LHCN-M2 (cell line): ENCODE measurements around the gene CNDP1. TPM values are rescaled to one million over a fixed set of nuclear protein-coding genes. Genes with fewer than 3 reads are reported as not detected.
A peak's percentile ranks its signal among the peaks of the same experiment; 100 is the strongest.

Experiments
- DNase-seq: peaks from one replicate; pipeline ENCODE4 v3.0.0-alpha.2; 2012; ENCODE audit warnings: low read depth
- total RNA-seq: library from RNA; depleted of rRNA; stranded (reverse); fragments of >200 nt; gene quantifications from 2 replicates; pipeline ENCODE4 v1.2.3, GENCODE V29; 2014

Gene CNDP1
- total RNA-seq, 1 experiment from 2014 or later = not detected

DNA sequence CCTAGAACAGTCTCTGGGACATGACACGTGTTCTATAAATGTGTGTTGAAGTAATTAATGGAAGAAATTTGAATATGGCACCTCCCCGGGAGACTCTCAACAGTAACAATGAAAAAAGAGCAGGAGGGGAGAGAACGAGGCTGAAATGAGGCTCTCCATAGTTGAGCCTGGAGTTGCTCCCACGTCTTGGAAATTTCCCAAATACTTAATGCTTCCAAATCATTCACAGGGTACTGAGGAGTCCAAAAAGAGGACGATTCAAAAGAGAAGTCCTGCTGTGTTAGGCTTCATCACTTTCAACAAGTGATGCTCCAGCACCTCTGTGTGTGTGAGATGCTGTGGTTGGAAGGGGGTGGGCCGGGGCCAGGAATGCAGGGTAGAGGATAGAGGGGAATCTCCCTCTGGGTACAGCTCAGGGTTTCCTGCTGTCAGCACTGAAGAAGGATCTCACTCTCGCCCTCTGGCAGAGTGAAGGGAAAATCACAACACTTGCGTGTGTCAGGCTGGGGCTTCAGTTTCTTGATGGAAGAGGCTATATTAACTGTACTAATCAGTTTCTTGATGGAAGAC lies 45.3 kb downstream of the CNDP1 start:
- no peak for DNase-seq

DNA sequence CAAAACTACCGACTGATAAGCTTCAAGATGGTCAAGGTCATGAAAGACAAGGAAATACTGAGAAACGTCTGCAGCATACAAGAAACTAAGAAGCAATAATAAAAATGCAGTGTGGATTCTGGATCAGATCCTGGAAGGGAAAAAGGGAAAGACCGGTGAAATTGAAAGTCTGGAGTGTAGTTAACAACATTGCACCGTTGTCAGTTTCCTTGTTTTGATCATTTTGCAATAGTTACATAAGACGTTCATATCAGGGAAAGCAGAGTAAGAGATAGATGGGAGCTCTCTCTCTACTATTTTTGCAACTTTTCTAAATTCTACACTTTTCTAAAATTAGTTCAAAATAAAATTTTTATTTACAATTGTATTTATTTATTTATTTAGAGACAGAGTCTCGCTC lies 48.3 kb downstream of the CNDP1 start:
- no peak for DNase-seq

DNA sequence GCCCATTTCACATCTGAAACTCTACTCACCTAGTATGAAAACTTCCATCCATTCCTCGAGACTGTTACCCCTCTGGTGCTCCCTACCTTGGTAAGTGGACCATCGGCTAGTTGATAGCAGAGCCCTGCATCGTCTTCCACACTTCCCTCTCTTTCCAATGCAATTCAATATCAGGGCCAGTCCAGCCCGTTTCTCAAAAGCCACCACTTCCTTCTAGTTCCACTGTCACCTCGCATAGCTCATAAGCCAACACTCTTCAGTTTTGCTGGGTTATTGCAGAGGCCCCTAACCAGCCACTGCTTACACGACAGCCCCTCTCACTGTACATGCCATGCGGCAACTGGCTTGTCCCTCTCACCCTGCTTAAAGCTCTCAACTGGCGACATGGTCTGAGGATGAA lies 53.1 kb downstream of the CNDP1 start:
- DNase-seq = no peak

DNA sequence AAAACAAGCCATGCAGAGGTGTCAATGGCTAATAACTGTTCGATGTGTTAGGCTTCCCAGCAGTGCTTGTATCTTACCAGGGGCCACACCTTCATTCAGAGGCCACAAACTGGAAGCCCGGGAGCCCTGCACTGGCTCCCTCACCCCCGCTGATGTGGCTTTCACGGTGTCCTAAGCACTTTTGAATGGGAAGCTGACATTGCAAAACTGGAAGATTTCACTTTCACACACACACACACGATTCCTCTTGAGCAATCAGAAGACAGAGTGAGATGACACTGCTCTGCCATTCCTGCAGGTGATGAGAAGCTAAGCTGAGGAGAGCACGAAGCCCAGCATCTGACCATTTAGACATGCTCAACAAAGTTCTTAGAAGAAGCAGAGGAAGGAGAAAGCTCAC lies 54.7 kb downstream of the CNDP1 start:
- no peak for DNase-seq

GRCh38 chr18:74589811-74590210 lies 55.5 kb downstream of the CNDP1 start:
- no peak for DNase-seq

DNA sequence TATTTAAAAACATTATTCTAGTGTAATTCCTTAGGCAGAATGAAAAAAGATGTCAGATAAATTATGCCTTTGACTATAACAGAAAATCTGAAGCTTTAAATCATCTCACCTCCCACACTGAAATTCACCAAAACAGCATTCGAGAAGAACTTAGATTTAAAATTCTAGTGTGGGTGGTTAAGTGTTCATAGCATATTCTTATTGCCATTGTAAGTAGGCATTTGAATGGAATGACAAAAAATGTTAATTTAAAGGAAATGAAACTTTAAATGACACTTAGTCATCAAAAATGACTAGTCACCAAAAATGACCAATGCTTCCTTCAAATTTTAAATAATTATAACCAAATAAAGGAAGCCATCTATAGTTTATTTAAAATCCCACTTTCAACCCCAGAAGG lies 56.4 kb downstream of the CNDP1 start:
- DNase-seq = no peak

- DNase-seq = no peak
Measured at GRCh38 chr18:74595431-74595830, 61.1 kb downstream of the CNDP1 start.

- no peak for DNase-seq
Measured at GRCh38 chr18:74597034-74597661, 62.8 kb downstream of the CNDP1 start.

GRCh38 chr18:74597662-74598349 lies 63.5 kb downstream of the CNDP1 start, which contains the start of gene ZNF407:
TSS of gene ZNF407 (plus strand) at chr18:74597870. CDS start at chr18:74631020, 33,150 bp downstream.
- DNase-seq = peak; percentile 87

GRCh38 chr18:74598350-74599001 lies 64.2 kb downstream of the CNDP1 start:
- DNase-seq = peak; percentile 66

- DNase-seq = no peak
Measured at GRCh38 chr18:74604361-74604760, 70.1 kb downstream of the CNDP1 start.

- no peak for DNase-seq
Measured at GRCh38 chr18:74604774-74605173, 70.5 kb downstream of the CNDP1 start.

- no peak for DNase-seq
Measured at GRCh38 chr18:74608681-74609080, 74.4 kb downstream of the CNDP1 start.

GRCh38 chr18:74609535-74609934 lies 75.2 kb downstream of the CNDP1 start:
- DNase-seq = peak; percentile 56

- no peak for DNase-seq
Measured at GRCh38 chr18:74610051-74610615, 75.8 kb downstream of the CNDP1 start.

- no peak for DNase-seq
Measured at GRCh38 chr18:74610860-74611259, 76.6 kb downstream of the CNDP1 start.

DNA sequence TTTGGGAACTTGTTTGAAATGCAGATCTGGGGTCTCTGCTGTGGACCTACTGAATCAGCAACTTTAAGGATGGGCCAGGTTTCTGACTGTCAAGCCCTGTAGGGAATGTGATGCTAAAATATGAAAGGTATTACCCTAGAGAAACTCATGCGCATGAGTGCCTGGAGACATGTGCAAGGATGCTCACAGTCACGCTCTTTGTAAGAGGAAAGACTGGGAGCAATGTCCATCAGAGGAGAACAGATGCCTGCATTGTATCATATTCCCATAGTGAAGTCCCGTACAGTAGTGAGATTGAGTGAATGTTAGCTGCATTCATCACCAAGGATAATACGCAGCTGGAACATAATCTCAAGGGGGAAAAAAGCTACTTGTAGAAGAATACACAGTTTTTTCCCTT lies 77.5 kb downstream of the CNDP1 start:
- DNase-seq = no peak

GRCh38 chr18:74613381-74613780 lies 79.1 kb downstream of the CNDP1 start:
- no peak for DNase-seq

DNA sequence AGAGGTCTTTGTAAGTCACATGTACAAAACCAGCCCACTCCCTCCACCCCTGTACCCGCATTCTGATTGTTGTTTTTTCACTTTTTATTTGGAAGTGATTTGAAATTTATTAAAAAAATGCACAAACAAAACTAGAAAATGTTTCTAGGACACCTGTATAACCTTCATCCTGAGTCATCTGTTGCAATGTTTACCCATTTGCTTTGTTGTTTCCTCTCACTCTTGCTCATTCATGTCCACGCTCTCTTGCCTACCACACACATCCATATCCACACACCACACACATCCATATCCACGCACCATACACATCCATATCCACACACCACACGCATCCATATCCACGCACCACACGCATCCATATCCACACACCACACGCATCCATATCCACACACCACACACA lies 82.2 kb downstream of the CNDP1 start:
- no peak for DNase-seq

DNA sequence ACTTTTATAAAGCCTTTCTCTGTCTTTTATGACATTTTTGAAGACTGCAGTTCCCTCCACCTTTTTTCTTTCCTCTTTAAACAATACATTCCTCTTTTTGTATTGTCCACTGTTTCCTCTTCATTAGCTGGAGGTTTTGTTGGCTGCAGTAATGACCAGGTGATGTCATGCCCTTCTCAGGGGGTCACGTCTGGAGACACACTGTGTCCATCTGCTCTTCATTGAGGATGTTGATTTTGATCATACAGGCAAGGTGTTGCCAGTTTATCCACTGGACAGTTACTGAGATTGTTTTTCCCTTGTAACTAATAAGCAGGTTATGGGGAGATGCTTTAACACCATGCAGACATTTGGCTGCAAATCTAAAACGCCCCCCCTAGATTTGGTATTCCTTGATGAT lies 83.2 kb downstream of the CNDP1 start:
- no peak for DNase-seq

- DNase-seq = no peak
Measured at GRCh38 chr18:74622072-74622471, 87.8 kb downstream of the CNDP1 start.
